ENCODE measurements around the gene INPP5B.

- TF ChIP-seq CTCF (IDR thresholded peaks at IDR 0.05) (no peak), POLR2AphosphoS5 (IDR thresholded peaks at IDR 0.05) (no peak)
Measured at GRCh38 chr1:37974567-37974966, 27.7 kb upstream of the INPP5B start.

Measured in gastroesophageal sphincter (tissue), 3 donors.